Renal cortical epithelial cell (primary cell): ENCODE results near the gene CCRL2. TPM values are rescaled to one million over a fixed set of nuclear protein-coding genes. Genes with fewer than 3 reads are reported as not detected.

Experiments used
- total RNA-seq: library from RNA; depleted of rRNA; stranded (reverse); fragments of >200 nt; gene quantifications from 2 replicates; pipeline ENCODE4 v1.2.3, GENCODE V29; 2014

CCRL2 gene
- total RNA-seq, 1 donor from 2014 or later: not detected

Other genes starting within 250 kb of the CCRL2 start
- gene CCR1, start 198.9 kb upstream of the CCRL2 start, total RNA-seq: 0.15 TPM in 1 of 2 replicates, not detected in the other
- gene CCR3, start 164.8 kb upstream of the CCRL2 start, total RNA-seq: not detected in 2 replicates
- gene CCR2, start 53.1 kb upstream of the CCRL2 start, total RNA-seq: not detected in 2 replicates
- not detected in 2 replicates for gene CCR5, start 36.3 kb upstream of the CCRL2 start, total RNA-seq
- 1.7 and 299 TPM in 2 replicates for gene LTF, start 57.6 kb downstream of the CCRL2 start, total RNA-seq
- not detected in 2 replicates for gene RTP3, start 90.7 kb downstream of the CCRL2 start, total RNA-seq
- gene LRRC2, start 159.0 kb downstream of the CCRL2 start, total RNA-seq: 0.17 and 0.45 TPM in 2 replicates
- gene FAM240A, start 205.3 kb downstream of the CCRL2 start, total RNA-seq: not detected in 2 replicates